IMR-90 (cell line): ENCODE results near the gene GNAO1. TPM values are rescaled to one million over a fixed set of nuclear protein-coding genes. Genes with fewer than 3 reads are reported as not detected.

ENCODE experiments used
- ATAC-seq: fragments of 200-7000 bp; cut with Tn5 transposase; 2 replicates; pipeline ENCODE4 v1.9.1; 2020; ENCODE audit warnings: low read depth, mild to moderate bottlenecking, moderate library complexity
- BruUV-seq: library from RNA; stranded (reverse); fragments of 400-500 nt; replicated peaks from 2 replicates; lab custom pipeline; 2021; lab: Mats Ljungman, UMichigan
- CTCF ChIA-PET: fragments of 300-600 bp; formaldehyde crosslinking; extraction: SDS; loops from one replicate; lab custom pipeline; 2021; ENCODE audit warnings: antibody characterized with exemption; lab: Yijun Ruan, JAX
- POLR2A ChIA-PET: fragments of 300-600 bp; sonication (Branson Sonifier 250); formaldehyde crosslinking; loops from one replicate; lab custom pipeline; 2022; ENCODE audit warnings: antibody characterized with exemption; ENCODE audit not compliant: unreplicated experiment; lab: Charles Lee
- DNase-seq: peaks from one replicate; pipeline ENCODE4 v3.0.0; 2013
- H2AFZ ChIP-seq: replicated peaks from 2 replicates; pipeline ENCODE3; 2013; ENCODE audit warnings: low read length, mild to moderate bottlenecking; ENCODE audit not compliant: poor library complexity
- H2AK5ac ChIP-seq: 2 replicates; pipeline ENCODE4 v1.6.1; 2013; ENCODE audit warnings: low read depth, low read length, inconsistent platforms
- H2AK9ac ChIP-seq: replicated peaks from 2 replicates; pipeline ENCODE3; 2013; ENCODE audit warnings: mild to moderate bottlenecking, low read depth, low read length, moderate library complexity; ENCODE audit not compliant: poor library complexity
- H2BK120ac ChIP-seq: 2 replicates; pipeline ENCODE4 v1.6.1; 2013; ENCODE audit warnings: low read depth, low read length, inconsistent platforms
- H2BK15ac ChIP-seq: 3 replicates; pipeline ENCODE4 v1.6.1; 2013; ENCODE audit warnings: low read depth, low read length, inconsistent platforms
- H2BK20ac ChIP-seq: 2 replicates; pipeline ENCODE4 v1.6.1; 2013; ENCODE audit warnings: low read depth, mild to moderate bottlenecking, inconsistent platforms, low read length, moderate library complexity
- H2BK5ac ChIP-seq: 2 replicates; pipeline ENCODE4 v1.6.1; 2013; ENCODE audit warnings: mild to moderate bottlenecking, low read depth, low read length, inconsistent platforms; ENCODE audit not compliant: poor library complexity, severe bottlenecking
- H3K14ac ChIP-seq: replicated peaks from 2 replicates; pipeline ENCODE4 v1.6.1; 2013; ENCODE audit warnings: low read depth, low read length, inconsistent platforms
- H3K18ac ChIP-seq: 2 replicates; pipeline ENCODE4 v1.6.1; 2013; ENCODE audit warnings: low read depth, low read length, control low read depth
- H3K23ac ChIP-seq: 2 replicates; pipeline ENCODE4 v1.6.1; 2013; ENCODE audit warnings: low read depth, low read length, inconsistent platforms
- H3K27ac ChIP-seq: 2 replicates; pipeline ENCODE4 v1.5.1; 2013; ENCODE audit warnings: mild to moderate bottlenecking, control low read depth, low read length; ENCODE audit not compliant: insufficient read depth
- H3K27me3 ChIP-seq: 2 replicates; pipeline ENCODE4 v1.6.1; 2013; ENCODE audit warnings: low read length; ENCODE audit not compliant: control insufficient read depth, insufficient read depth
- H3K36me3 ChIP-seq: 2 replicates; pipeline ENCODE4 v1.6.1; 2013; ENCODE audit warnings: low read length, mixed read lengths; ENCODE audit not compliant: control insufficient read depth, insufficient read depth
- H3K4ac ChIP-seq: 2 replicates; pipeline ENCODE4 v1.6.1; 2013; ENCODE audit warnings: low read depth, low read length, inconsistent platforms
- H3K4me1 ChIP-seq: 2 replicates; pipeline ENCODE4 v1.6.1; 2013; ENCODE audit warnings: low read length, mixed read lengths; ENCODE audit not compliant: control insufficient read depth, insufficient read depth
- H3K4me2 ChIP-seq: 2 replicates; pipeline ENCODE4 v1.6.1; 2013; ENCODE audit warnings: low read depth, mild to moderate bottlenecking, control low read depth, low read length, moderate library complexity
- H3K4me3 ChIP-seq: 2 replicates; pipeline ENCODE4 v1.5.1; 2013; ENCODE audit warnings: low read depth, mild to moderate bottlenecking, control low read depth, low read length, moderate library complexity; ENCODE audit not compliant: insufficient read depth
- H3K56ac ChIP-seq: 2 replicates; pipeline ENCODE4 v1.6.1; 2013; ENCODE audit warnings: low read length, inconsistent platforms; ENCODE audit not compliant: insufficient read depth; ENCODE audit errors: extremely low read depth
- H3K79me1 ChIP-seq, 2 experiments: 2 replicates each; pipeline ENCODE4 v1.6.1; 2013; ENCODE audit warnings: low read length in 2 of 2, inconsistent platforms in 1 of 2, low read depth in 1 of 2
- H3K9ac ChIP-seq: 2 replicates; pipeline ENCODE4 v1.6.1; 2013; ENCODE audit warnings: low read depth, low read length, control low read depth
- H3K9me1 ChIP-seq: 2 replicates; pipeline ENCODE4 v1.6.1; 2013; ENCODE audit warnings: low read length, inconsistent platforms; ENCODE audit not compliant: insufficient read depth
- H3K9me3 ChIP-seq: 2 replicates; pipeline ENCODE4 v1.6.1; 2013; ENCODE audit warnings: low read length; ENCODE audit not compliant: control insufficient read depth, insufficient read depth
- H4K20me1 ChIP-seq: 2 replicates; pipeline ENCODE4 v1.6.1; 2013; ENCODE audit warnings: low read length, inconsistent platforms; ENCODE audit not compliant: insufficient read depth
- H4K5ac ChIP-seq: 2 replicates; pipeline ENCODE4 v1.6.1; 2013; ENCODE audit warnings: mild to moderate bottlenecking, low read depth, low read length, control low read depth
- H4K8ac ChIP-seq, 2 experiments: 2 replicates each; pipeline ENCODE4 v1.6.1; 2013; ENCODE audit warnings: low read depth in 2 of 2, low read length in 2 of 2, control low read depth in 1 of 2, inconsistent platforms in 1 of 2
- H4K91ac ChIP-seq: 2 replicates; pipeline ENCODE4 v1.6.1; 2013; ENCODE audit warnings: low read depth, low read length, inconsistent platforms; ENCODE audit not compliant: insufficient read depth
- CEBPB ChIP-seq: IDR thresholded peaks from 2 replicates; pipeline ENCODE4 v1.6.1; 2012; ENCODE audit warnings: low read depth, low read length, improper control_type of control experiment
- RAD21 ChIP-seq: IDR thresholded peaks from 2 replicates; pipeline ENCODE4 v1.6.1; 2012; ENCODE audit warnings: low read length, improper control_type of control experiment
- RCOR1 ChIP-seq: IDR thresholded peaks from 2 replicates; pipeline ENCODE4 v1.6.1; 2012; ENCODE audit warnings: mild to moderate bottlenecking, low read length, improper control_type of control experiment; ENCODE audit not compliant: insufficient replicate concordance
- WGBS, 2 experiments: methylation state at CpG; one replicate each; pipeline versions ENCODE4 v1.1.5 to v1.1.7; 2013; ENCODE audit warnings: missing lambda C conversion rate in 2 of 2; ENCODE audit not compliant: insufficient read length in 1 of 2; ENCODE audit errors: extremely low coverage in 2 of 2; 5-methylcytosine and 5-hydroxymethylcytosine counted together
- dilution Hi-C: fragments of 300-500 bp; cut with HindIII; formaldehyde crosslinking; loops from one replicate; pipeline ENCODE4 v1.14.3; 2018; ENCODE audit warnings: low sequenced_read_pairs; ENCODE audit not compliant: unreplicated experiment
- in situ Hi-C: fragments of 300-500 bp; cut with MboI; formaldehyde crosslinking; loops from 3 replicates; pipeline ENCODE4 v1.14.3; 2019; ENCODE audit warnings: low sequenced_read_pairs, inconsistent platforms, mixed read lengths
- intact Hi-C: fragments of 100-400 bp; cut with micrococcal nuclease; formaldehyde crosslinking; loops from 2 replicates; pipeline ENCODE4 v1.10.0; 2022
- polyA plus RNA-seq, 3 experiments: library from polyadenylated mRNA; depleted of rRNA; stranded (reverse); fragments of >200 nt; gene quantifications; 2 replicates each; pipeline ENCODE4 v1.2.3, GENCODE V29; 2012; ENCODE audit warnings: low replicate concordance in 1 of 3
- total RNA-seq: library from RNA; depleted of rRNA; stranded (reverse); fragments of >200 nt; gene quantifications from 2 replicates; pipeline ENCODE4 v1.2.3, GENCODE V29; 2012
- TF ChIP-seq, protein P1 (sequence below): conservative IDR thresholded peaks from 2 replicates; pipeline ENCODE4 v1.5.1; 2012; ENCODE audit warnings: mild to moderate bottlenecking, low read depth, low read length, improper control_type of control experiment
- TF ChIP-seq, protein P2 (sequence below): fragments of 150-350 bp; IDR thresholded peaks from 2 replicates; pipeline ENCODE4 v1.6.1; 2017; ENCODE audit warnings: mild to moderate bottlenecking, antibody characterized with exemption, low read length, low read depth

Gene GNAO1
- total and polyA plus RNA-seq, 2 of the 4 experiments (the other 2 are of a cell fraction), result under 0.01 to 0.07 TPM

DNA sequence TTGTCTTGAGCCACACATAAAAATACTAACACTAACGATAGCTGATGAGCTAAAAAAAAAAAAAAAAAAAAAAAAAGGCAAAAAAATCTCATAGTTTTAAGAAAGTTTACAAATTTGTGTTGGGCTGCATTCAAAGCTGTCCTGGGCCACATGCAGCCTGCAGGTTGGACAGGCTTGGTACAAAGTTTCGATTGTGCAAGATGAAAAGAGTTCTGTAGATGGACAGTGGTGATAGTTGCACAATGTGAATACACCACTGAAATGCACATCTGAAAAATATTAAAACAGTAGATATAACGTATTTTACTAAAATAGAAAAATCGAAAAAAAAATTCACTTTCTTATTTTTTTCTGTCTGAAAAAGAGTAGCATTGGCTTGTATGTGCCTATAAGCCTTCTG lies 191.2 kb downstream of the GNAO1 start:
- CTCF ChIA-PET, result interaction anchor here (0.6 to 1.1 kb wide), 2 partner anchors 11 to 663 kb away, joined by 3 to 9 read pairs; no protein-coding TSS in a partner anchor
- H3K79me1 ChIP-seq, result peaks cover 19 to 27% of the 10 kb centered on the region in 2 experiments
- no peak for ATAC-seq

More for the DNA sequence above, 191.2 kb downstream of the GNAO1 start:
- no peak overlapping the region for H2BK15ac ChIP-seq
- H3K18ac ChIP-seq, result no peak overlapping the region
- H3K14ac ChIP-seq, result no peak overlapping the region
- in situ Hi-C loops (no loop called here), intact Hi-C loops (no loop called here), dilution Hi-C loops (no loop called here)
- no peak overlapping the region for H3K23ac ChIP-seq
- H2BK120ac ChIP-seq, result no peak overlapping the region
- H2AFZ ChIP-seq, result no peak overlapping the region
- whole genome bisulfite sequencing, 2 experiments, result no CpG with 5 or more reads among the region's 4 CpGs
- no peak overlapping the region for H4K8ac ChIP-seq
- H3K36me3 ChIP-seq, result peaks cover 36% of the 10 kb centered on the region
- H4K20me1 ChIP-seq, result no peaks in the 10 kb centered on the region; the same call in 1 of the 2 replicates
- TF ChIP-seq RCOR1 (no peak), RAD21 (no peak), CEBPB (peak; percentile 67)
- TF ChIP-seq, protein P1, sequence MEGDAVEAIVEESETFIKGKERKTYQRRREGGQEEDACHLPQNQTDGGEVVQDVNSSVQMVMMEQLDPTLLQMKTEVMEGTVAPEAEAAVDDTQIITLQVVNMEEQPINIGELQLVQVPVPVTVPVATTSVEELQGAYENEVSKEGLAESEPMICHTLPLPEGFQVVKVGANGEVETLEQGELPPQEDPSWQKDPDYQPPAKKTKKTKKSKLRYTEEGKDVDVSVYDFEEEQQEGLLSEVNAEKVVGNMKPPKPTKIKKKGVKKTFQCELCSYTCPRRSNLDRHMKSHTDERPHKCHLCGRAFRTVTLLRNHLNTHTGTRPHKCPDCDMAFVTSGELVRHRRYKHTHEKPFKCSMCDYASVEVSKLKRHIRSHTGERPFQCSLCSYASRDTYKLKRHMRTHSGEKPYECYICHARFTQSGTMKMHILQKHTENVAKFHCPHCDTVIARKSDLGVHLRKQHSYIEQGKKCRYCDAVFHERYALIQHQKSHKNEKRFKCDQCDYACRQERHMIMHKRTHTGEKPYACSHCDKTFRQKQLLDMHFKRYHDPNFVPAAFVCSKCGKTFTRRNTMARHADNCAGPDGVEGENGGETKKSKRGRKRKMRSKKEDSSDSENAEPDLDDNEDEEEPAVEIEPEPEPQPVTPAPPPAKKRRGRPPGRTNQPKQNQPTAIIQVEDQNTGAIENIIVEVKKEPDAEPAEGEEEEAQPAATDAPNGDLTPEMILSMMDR, result no peak
- TF ChIP-seq, protein P2, sequence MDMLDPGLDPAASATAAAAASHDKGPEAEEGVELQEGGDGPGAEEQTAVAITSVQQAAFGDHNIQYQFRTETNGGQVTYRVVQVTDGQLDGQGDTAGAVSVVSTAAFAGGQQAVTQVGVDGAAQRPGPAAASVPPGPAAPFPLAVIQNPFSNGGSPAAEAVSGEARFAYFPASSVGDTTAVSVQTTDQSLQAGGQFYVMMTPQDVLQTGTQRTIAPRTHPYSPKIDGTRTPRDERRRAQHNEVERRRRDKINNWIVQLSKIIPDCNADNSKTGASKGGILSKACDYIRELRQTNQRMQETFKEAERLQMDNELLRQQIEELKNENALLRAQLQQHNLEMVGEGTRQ, result no peak
- peaks cover 8% of the 10 kb centered on the region for H3K4me1 ChIP-seq
- peaks cover 10% of the 10 kb centered on the region for H3K9me1 ChIP-seq
- no peak overlapping the region for H3K56ac ChIP-seq
- no peak overlapping the region for H3K4me2 ChIP-seq
- H2BK5ac ChIP-seq, result no peak overlapping the region
- H3K27ac ChIP-seq, result no peak overlapping the region
- no peaks in the 10 kb centered on the region for H3K27me3 ChIP-seq
- H4K91ac ChIP-seq, result no peak overlapping the region
- H3K9ac ChIP-seq, result no peak overlapping the region
- BruUV-seq, result no TSS peak
- no peak for DNase-seq
- POLR2A ChIA-PET, result no interaction called here
- H4K5ac ChIP-seq, result no peak overlapping the region
- H3K9me3 ChIP-seq, result peaks cover 9% of the 10 kb centered on the region
- no peak overlapping the region for H3K4ac ChIP-seq
- H2BK20ac ChIP-seq, result no peak overlapping the region
- H3K4me3 ChIP-seq, result no peak overlapping the region
- H2AK9ac ChIP-seq, result no peak overlapping the region
- H2AK5ac ChIP-seq, result no peak overlapping the region
